ENCODE results near the gene ROPN1B.
"Not testable (repeated sequence)": the region's sequence is repeated elsewhere in the genome, so short reads cannot be mapped to it uniquely, and the experiment has no call there.

The ROPN1B gene

DNA sequence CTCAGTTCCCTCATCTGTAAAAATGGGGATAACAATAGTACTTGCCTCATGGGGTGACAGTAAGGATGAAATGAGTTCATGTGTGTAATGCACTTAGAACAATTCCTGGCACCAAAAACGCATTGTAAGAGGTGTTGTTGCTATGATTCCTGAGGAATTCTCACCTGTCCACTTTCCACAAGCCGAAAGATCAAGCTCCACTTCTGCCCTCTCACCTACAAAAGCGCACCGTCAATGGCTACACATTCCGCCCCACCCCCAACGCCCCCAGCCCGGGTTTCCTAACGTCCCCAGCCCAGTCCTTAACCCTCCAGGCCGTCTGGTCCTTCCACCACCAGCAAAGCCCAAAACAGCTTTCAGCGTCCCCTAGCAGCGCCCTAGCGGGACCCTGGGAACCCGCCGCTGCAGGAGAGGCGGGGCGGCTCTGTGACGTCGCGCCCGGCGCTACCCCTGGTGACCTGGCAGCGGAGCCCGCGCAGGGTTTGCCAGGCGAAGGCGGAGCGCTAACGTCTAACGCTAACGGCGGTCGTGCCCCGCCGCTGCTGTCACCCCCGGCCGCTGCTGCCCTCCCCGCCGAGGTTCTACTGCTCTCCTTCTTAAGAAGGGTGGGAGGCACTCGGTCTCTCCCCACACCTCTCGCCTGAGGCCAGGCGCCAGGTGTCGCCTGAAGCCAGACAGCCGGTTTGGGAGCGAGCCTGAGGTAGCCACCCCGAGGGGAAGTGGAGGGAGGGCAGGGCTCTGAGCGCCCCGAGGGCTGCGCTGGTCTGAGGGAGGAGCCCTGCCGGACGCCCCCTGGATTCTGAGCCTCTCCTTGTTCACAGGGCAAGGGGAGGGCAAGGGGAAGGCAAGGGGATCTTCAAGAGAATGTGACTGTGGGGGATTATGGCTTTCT, at the start of gene ROPN1B:
Gene ROPN1B, plus strand, starts transcription at position 478 of the 892 bp plus-strand sequence. CDS start 2,877 bp downstream, outside the sequence.
- DNase-seq (ENCODE audit: low read depth): not testable (repeated sequence)

DNA sequence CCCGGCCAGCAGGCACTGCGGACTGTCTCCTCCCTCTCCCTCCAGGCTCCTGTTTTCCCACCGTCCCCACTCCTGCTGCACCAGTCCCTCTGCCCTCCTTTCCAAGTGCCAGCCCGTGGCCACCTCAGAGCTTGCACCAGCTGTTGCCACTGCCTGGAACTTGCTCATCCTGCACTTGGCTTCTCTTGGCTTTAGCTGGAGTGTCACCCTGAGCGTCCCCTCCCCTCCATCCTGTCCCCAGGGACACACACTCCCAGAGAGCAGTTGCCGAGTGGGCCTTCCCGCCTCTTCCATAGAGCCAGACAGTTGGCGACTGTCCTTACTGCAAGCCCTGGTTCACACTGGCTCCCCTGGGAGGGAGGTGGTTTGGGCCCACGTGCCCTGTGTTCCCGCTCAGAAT, 48.8 kb upstream of the ROPN1B start:
- DNase-seq (ENCODE audit: low read depth): not testable (repeated sequence)

DNA sequence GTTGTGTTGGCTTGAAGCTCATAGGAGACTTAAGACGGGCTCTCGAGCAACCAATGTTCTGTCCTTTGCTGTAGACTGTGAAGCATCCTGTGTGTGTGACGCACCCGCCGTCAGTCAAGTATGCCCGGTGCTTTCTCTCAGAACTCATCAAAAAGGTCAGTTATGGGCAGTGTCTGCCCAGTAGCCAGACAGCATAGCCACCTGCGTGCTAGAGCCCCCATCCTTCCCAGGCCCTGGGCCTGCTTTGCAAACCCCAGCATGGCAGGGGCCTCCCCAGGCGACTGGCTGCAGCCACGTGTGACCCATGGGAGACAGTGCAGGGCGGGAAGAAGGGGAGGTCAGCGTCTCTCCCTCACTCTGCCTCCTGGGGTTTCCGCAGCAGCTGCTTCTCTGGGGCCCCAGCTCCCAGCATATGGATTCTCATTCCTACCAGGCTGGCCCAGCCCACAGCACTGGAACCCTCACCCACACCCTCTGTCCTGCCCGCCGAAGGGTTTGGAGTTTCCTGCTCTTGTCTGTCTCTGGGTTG, 48.2 kb upstream of the ROPN1B start:
- DNase-seq (ENCODE audit: low read depth): not testable (repeated sequence)

- peak; percentile 24 for DNase-seq (ENCODE audit: low read depth)
Measured at GRCh38 chr3:125921712-125922111, 47.3 kb upstream of the ROPN1B start.

- not testable (repeated sequence) for DNase-seq (ENCODE audit: low read depth)
Measured at GRCh38 chr3:125923324-125924115, 45.5 kb upstream of the ROPN1B start.

GRCh38 chr3:125924276-125924675, 44.7 kb upstream of the ROPN1B start:
- DNase-seq (ENCODE audit: low read depth): not testable (repeated sequence)

DNA sequence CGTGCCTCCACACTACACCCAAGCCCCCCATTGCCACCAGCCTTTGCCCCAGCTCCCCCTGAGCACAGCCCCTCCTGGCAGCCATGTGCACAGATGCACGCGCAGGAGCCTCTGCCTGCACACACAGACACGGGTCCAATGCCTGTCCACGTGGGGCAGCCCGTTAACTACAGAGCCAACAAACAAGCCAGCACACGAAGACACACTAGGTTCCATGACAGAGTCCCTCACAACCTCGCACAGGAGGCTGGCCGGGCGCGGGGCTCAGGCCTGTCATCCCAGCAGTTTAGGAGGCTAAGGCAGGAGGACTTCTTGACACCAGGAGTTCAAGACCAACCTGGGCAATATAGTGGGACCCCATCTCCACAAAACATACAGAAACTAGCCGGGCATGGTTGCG, 43.3 kb upstream of the ROPN1B start:
- not testable (repeated sequence) for DNase-seq (ENCODE audit: low read depth)

DNA sequence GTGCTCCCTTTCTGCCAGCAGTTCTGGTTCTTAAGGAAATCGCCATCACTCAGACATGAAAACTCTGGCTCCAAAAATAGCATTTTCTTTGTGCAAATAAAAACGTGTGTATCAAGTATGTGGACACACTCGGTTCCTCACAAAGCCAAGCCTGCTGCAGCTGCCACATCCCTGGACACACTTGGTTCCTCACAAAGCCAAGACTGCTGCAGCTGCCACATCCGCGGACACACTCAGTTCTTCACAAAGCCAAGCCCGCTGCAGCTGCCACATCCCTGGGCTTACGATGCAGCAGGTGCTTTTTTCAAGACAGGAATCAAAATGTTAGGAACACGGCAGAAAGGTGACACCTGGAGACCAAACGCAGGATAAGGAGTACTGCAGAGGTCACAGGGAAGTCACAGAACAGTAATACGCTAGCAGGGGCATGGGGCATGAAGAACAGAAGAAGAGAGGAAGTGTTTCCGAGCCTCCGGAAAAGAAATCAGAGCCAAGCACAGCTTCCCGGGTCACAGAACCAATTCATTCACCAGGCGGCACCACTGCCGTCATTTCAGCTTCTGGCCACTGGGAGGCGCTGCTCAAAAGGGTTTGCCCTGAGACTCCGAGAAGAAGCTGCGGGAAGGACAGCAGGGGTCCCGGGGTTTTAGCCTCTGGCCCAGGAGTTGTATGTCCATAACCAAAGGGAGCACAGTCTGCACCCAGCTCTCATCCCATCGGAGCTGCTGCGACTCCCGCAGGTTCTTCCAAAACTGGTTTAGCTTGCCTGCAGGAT, 40.0 kb upstream of the ROPN1B start:
- DNase-seq (ENCODE audit: low read depth): peak; percentile 38

- DNase-seq (ENCODE audit: low read depth): not testable (repeated sequence)
Measured at GRCh38 chr3:125929765-125930164, 39.2 kb upstream of the ROPN1B start.

DNA sequence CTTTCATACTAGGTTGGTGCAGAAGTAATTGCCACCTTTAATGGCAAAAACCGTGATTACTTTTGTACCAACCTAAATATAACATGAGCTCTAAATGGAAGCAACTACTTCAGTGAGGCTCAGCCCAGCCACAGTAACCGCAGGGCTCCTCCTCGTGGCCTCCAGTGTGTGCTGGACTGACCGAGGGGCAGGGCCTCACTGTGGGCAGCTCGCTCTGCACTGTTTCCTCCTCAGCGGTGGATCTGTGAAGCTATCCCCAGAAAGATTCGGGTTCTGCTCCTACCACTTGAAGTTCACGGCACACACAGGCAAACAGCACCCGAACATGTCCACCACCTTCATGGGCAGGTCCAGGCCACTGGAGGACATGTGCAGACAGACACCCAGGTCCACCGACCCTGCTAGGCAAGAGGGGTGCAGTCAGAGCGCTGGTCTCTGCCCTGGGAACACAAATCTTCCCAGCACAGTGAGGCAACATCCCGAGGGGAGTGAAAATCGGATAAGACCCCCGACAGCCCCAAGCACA, 37.6 kb upstream of the ROPN1B start:
- DNase-seq (ENCODE audit: low read depth): not testable (repeated sequence)

- not testable (repeated sequence) for DNase-seq (ENCODE audit: low read depth)
Measured at GRCh38 chr3:125933397-125934173, 35.4 kb upstream of the ROPN1B start.

- DNase-seq (ENCODE audit: low read depth): not testable (repeated sequence)
Measured at GRCh38 chr3:125935252-125935874, 33.6 kb upstream of the ROPN1B start.

GRCh38 chr3:125936210-125936815, 32.7 kb upstream of the ROPN1B start:
- DNase-seq (ENCODE audit: low read depth): not testable (repeated sequence)

GRCh38 chr3:125936891-125937290, 32.1 kb upstream of the ROPN1B start:
- not testable (repeated sequence) for DNase-seq (ENCODE audit: low read depth)

- not testable (repeated sequence) for DNase-seq (ENCODE audit: low read depth)
Measured at GRCh38 chr3:125947806-125948205, 21.2 kb upstream of the ROPN1B start.

DNA sequence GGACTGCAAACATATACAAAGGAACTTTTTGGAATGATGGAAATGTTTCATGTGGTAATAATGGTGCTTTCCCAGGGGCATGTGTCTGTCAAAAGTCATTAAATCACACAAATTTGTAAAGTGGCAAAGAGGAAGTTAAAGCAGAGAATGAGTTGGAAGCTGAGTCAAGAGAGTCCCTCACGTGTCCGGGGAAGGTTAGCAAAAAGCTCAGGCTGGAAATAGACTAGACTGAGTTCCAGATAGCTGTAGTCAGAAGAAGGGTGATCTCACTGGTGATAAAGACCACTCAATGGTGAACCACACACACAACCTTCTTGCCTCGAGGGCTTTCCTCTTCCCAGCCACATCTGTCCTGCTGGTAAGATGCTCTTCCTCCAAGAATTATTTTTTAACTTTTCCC, 20.1 kb upstream of the ROPN1B start:
- DNase-seq (ENCODE audit: low read depth): not testable (repeated sequence)

- DNase-seq (ENCODE audit: low read depth): not testable (repeated sequence)
Measured at GRCh38 chr3:125951176-125951575, 17.8 kb upstream of the ROPN1B start.

DNA sequence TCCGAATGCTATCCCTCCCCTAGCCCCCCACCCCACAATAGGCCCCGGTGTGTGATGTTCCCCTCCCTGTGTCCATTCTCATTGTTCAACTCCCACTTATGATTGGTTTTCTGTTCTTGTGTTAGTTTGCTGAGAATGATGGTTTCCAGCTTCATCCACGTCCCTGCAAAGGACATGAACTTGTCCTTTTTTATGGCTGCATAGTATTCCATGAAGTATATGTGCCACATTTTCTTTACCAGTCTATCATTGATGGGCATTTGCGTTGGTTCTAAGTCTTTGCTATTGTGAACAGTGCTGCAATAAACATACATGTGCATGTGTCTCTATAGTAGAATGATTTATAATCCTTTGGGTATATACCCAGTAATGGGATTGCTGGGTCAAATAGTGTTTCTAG, 12.0 kb upstream of the ROPN1B start:
- DNase-seq (ENCODE audit: low read depth): not testable (repeated sequence)

DNA sequence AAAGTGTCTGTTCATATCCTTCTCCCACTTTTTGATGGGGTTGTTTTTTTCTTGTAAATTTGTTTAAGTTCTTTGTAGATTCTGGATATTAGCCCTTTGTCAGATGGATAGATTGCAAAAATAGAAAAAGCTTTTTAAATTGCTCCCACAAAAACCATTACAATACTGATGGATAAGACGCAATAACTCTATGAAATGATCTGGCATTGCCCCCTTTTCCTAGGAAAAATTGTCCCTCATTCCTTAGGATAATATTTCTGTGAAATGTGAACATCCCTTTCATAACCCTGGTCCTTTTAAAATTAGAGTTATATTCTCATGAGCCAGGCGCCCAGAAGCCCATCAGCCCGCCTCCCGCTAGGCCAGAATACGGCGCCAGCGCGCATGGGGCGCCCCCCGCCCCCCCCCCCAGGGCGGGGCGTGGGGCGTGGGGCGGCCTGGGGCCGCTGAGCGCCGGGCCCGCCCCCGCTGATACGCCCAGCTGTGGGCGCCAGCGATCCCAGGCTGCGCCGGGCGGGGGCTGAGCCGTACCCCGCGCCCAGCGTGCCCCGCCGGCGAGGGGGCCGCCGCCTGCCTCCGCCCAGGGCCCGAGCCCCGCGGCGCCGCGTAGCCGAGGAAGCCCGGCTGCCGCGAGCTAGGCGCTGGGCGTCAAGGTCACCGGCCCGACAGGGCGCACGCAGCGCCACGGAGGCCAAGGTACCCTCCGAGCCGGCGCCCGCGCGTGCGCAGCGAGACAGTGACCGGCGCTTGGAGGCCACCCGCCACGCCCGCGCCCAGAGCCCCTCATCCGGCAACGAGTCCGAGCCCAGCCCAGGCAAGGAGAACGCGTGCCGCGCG, 11.1 kb upstream of the ROPN1B start:
- DNase-seq (ENCODE audit: low read depth): no peak
